SK-N-SH (cell line): ENCODE data around the gene UCN.

ENCODE experiments used
- EZH2phosphoT487 ChIP-seq: fragments of 200-600 bp; sonication (generic); IDR thresholded peaks from 2 replicates; pipeline ENCODE4 v1.6.1; 2017; ENCODE audit warnings: low read depth, mixed run types, mild to moderate bottlenecking, antibody characterized with exemption, moderate library complexity, borderline replicate concordance
- FOSL2 ChIP-seq: IDR thresholded peaks from 2 replicates; pipeline ENCODE4 v1.4.0; 2012; ENCODE audit warnings: low read depth, mild to moderate bottlenecking, moderate library complexity, borderline replicate concordance
- TF ChIP-seq, protein P1 (sequence below): fragments of 200-600 bp; sonication (generic); IDR thresholded peaks from 2 replicates; pipeline ENCODE4 v1.6.1; 2017; ENCODE audit warnings: antibody characterized with exemption, mild to moderate bottlenecking, moderate library complexity
- TF ChIP-seq, protein P2 (sequence below): IDR thresholded peaks from 2 replicates; pipeline ENCODE4 v1.4.0; 2012; ENCODE audit warnings: low read depth, borderline replicate concordance
- TF ChIP-seq, protein P3 (sequence below): fragments of 150-350 bp; IDR thresholded peaks from 2 replicates; pipeline ENCODE4 v1.6.1; 2016; ENCODE audit warnings: mild to moderate bottlenecking, low read depth, low read length

DNA sequence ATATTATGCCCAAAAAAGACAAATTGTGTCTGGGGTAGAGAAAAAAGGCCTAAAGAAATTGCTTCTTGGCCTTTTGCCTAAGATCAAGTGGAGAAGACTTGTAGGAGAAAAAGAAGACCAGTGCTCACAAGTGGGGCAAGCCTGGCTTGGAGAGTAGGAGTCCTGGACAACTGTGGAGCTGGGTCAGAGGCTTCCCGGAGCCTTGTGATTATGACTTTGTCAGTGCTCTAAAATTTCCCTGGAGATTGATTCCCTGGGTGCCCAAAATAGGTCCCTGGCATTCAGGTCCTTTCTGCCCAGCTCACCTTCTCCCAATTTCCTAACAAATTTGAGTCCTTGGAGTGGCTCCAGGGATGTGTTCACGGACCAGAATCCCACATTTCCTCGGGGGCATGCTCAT is 26.8 kb downstream of the UCN start:
- TF ChIP-seq, protein P1, sequence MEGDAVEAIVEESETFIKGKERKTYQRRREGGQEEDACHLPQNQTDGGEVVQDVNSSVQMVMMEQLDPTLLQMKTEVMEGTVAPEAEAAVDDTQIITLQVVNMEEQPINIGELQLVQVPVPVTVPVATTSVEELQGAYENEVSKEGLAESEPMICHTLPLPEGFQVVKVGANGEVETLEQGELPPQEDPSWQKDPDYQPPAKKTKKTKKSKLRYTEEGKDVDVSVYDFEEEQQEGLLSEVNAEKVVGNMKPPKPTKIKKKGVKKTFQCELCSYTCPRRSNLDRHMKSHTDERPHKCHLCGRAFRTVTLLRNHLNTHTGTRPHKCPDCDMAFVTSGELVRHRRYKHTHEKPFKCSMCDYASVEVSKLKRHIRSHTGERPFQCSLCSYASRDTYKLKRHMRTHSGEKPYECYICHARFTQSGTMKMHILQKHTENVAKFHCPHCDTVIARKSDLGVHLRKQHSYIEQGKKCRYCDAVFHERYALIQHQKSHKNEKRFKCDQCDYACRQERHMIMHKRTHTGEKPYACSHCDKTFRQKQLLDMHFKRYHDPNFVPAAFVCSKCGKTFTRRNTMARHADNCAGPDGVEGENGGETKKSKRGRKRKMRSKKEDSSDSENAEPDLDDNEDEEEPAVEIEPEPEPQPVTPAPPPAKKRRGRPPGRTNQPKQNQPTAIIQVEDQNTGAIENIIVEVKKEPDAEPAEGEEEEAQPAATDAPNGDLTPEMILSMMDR = no peak
- TF ChIP-seq EZH2phosphoT487 (no peak), FOSL2 (no peak)
- TF ChIP-seq, protein P2, sequence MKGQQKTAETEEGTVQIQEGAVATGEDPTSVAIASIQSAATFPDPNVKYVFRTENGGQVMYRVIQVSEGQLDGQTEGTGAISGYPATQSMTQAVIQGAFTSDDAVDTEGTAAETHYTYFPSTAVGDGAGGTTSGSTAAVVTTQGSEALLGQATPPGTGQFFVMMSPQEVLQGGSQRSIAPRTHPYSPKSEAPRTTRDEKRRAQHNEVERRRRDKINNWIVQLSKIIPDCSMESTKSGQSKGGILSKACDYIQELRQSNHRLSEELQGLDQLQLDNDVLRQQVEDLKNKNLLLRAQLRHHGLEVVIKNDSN = no peak
- TF ChIP-seq, protein P3, sequence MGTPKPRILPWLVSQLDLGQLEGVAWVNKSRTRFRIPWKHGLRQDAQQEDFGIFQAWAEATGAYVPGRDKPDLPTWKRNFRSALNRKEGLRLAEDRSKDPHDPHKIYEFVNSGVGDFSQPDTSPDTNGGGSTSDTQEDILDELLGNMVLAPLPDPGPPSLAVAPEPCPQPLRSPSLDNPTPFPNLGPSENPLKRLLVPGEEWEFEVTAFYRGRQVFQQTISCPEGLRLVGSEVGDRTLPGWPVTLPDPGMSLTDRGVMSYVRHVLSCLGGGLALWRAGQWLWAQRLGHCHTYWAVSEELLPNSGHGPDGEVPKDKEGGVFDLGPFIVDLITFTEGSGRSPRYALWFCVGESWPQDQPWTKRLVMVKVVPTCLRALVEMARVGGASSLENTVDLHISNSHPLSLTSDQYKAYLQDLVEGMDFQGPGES = no peak
